ENCODE measurements around the gene SLC25A36.

DNA sequence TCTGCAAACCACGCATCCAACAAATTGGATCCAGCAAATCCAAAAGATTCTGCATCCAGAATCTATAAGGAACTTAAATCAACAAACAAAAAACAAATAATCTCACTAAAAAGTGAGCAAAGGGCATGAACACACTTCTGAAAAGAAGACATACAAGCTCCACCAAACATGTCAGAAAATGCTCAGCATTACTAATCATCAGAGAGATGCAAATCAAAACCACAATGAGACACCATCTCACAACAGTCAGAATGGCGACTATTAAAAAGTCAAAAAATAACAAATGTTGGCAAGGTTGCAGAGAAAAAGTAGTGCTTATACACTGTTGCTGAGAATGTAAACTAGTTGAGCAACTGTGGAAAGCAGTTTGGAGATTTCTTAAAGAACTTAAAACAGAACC, 21.6 kb upstream of the SLC25A36 start:
- no peak for TF ChIP-seq POLR2A (IDR thresholded peaks at IDR 0.05)
- TF ChIP-seq, protein P1, sequence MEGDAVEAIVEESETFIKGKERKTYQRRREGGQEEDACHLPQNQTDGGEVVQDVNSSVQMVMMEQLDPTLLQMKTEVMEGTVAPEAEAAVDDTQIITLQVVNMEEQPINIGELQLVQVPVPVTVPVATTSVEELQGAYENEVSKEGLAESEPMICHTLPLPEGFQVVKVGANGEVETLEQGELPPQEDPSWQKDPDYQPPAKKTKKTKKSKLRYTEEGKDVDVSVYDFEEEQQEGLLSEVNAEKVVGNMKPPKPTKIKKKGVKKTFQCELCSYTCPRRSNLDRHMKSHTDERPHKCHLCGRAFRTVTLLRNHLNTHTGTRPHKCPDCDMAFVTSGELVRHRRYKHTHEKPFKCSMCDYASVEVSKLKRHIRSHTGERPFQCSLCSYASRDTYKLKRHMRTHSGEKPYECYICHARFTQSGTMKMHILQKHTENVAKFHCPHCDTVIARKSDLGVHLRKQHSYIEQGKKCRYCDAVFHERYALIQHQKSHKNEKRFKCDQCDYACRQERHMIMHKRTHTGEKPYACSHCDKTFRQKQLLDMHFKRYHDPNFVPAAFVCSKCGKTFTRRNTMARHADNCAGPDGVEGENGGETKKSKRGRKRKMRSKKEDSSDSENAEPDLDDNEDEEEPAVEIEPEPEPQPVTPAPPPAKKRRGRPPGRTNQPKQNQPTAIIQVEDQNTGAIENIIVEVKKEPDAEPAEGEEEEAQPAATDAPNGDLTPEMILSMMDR (IDR thresholded peaks at IDR 0.05) = no peak

Data from uterus (tissue), 2 donors.